Peyer's patch (tissue), 4 donors: ENCODE results near the gene TLE5.

Experiments
- POLR2A ChIP-seq, 2 donors: fragments of 450-650 bp; IDR thresholded peaks; one replicate each; pipeline ENCODE4 v1.5.1; 2017; ENCODE audit warnings: antibody characterized with exemption in 2 of 2, mild to moderate bottlenecking in 2 of 2, moderate library complexity in 2 of 2
- TF ChIP-seq, protein P1 (sequence below), 6 experiments: fragments of 450-650 bp in 4 of 6; fragments of 200-600 bp in 2 of 6; sonication (generic) in 1 of 6; IDR thresholded peaks; one replicate each; pipeline ENCODE4 v1.5.1; 2017 to 2019; ENCODE audit warnings: antibody characterized with exemption in 6 of 6, mild to moderate bottlenecking in 3 of 6, moderate library complexity in 1 of 6

DNA sequence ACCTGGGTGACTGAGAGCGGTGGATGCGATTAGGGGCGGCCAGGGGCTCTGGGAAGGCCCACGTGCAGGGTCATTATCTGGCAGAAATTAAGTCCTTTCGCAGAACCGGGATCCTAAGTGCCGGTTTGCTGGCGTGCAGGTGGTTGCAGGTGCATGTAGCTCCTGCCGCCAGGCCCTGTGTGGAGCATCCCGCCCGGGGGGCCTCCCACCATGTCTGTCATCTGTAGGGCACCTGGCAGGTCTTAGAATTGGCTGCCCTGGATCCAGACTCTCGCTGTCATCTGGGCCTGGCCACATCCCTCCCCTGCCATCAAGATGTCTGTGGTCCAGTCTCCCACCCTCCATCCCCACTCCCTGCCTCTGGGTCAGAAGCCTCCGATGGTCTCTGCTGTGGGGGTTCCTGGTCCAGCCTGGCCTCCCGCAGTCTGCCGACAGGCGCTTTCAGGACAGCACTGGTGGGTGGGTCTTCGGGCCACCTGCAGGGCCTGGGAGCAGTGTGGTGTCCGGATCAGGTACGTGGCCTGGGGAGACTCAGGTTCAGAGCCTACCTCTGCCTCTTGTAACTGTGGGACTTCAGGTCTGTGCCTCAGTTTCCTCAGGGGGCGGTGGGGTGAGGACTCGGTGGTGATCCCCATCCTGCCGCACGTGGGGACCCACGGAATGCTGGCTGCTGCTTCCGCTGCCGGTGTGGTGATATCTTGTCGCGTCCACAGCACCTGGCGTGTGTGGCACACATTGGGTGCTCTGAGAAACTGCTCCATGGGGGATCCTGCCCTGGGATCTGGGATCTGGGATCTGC is 37.3 kb upstream of the TLE5 start:
- TF ChIP-seq, protein P1, sequence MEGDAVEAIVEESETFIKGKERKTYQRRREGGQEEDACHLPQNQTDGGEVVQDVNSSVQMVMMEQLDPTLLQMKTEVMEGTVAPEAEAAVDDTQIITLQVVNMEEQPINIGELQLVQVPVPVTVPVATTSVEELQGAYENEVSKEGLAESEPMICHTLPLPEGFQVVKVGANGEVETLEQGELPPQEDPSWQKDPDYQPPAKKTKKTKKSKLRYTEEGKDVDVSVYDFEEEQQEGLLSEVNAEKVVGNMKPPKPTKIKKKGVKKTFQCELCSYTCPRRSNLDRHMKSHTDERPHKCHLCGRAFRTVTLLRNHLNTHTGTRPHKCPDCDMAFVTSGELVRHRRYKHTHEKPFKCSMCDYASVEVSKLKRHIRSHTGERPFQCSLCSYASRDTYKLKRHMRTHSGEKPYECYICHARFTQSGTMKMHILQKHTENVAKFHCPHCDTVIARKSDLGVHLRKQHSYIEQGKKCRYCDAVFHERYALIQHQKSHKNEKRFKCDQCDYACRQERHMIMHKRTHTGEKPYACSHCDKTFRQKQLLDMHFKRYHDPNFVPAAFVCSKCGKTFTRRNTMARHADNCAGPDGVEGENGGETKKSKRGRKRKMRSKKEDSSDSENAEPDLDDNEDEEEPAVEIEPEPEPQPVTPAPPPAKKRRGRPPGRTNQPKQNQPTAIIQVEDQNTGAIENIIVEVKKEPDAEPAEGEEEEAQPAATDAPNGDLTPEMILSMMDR (IDR thresholded peaks at IDR 0.05): no peak
- no peak for TF ChIP-seq POLR2A (IDR thresholded peaks at IDR 0.05)
